Measurements from ENCODE around the gene UBXN10.

- TF ChIP-seq CTCF (conservative IDR thresholded peaks at IDR 0.05; ENCODE audit: low read length) (peak; percentile 97), EZH2phosphoT487 (IDR thresholded peaks at IDR 0.05; ENCODE audit: borderline replicate concordance, low read depth, low read length) (no peak)
These were observed 26.9 kb downstream of the UBXN10 start for GRCh38 chr1:20212685-20213331.
